Measurements from ENCODE around the gene TMEM237.

GRCh38 chr2:201674794-201675193 is 31.5 kb upstream of the TMEM237 start:
- TF ChIP-seq CTCF (IDR thresholded peaks at IDR 0.05; ENCODE audit: low read length) = no peak
- TF ChIP-seq EZH2 (optimal IDR thresholded peaks at IDR 0.05; ENCODE audit: low read depth, low read length) = no peak
